HEK293 (cell line): ENCODE data around the gene ZNF541.
A peak's percentile ranks its signal among the peaks of the same experiment; 100 is the strongest.

Source experiments
- CTCF ChIA-PET: fragments of 350-600 bp; formaldehyde crosslinking; extraction: SDS; loops from one replicate; lab custom pipeline; 2021; ENCODE audit warnings: antibody characterized with exemption; lab: Yijun Ruan, JAX
- POLR2A ChIA-PET: fragments of 300-600 bp; formaldehyde crosslinking; extraction: SDS; loops from one replicate; lab custom pipeline; 2020; ENCODE audit warnings: antibody characterized with exemption, inconsistent platforms; lab: Yijun Ruan, JAX
- H3K27ac ChIP-seq: fragments of 200-500 bp; sonication (Bioruptor generic); 2 replicates; pipeline ENCODE4 v1.5.1; 2014; ENCODE audit warnings: low read depth, low read length, control low read depth, inconsistent platforms; ENCODE audit errors: extremely low read depth
- H3K36me3 ChIP-seq, 2 experiments: fragments of 200-500 bp in 1 of 2; sonication (Bioruptor generic) in 1 of 2; 1 replicate in 1 of 2; 2 replicates in 1 of 2; pipeline ENCODE4 v1.5.1; 2014 to 2017; ENCODE audit warnings: inconsistent platforms in 2 of 2, low read length in 2 of 2; ENCODE audit not compliant: control insufficient read depth in 2 of 2, insufficient read depth in 1 of 2
- H3K4me1 ChIP-seq: fragments of 200-500 bp; sonication (Bioruptor generic); 2 replicates; pipeline ENCODE4 v1.5.1; 2014; ENCODE audit warnings: mild to moderate bottlenecking, low read length, inconsistent platforms; ENCODE audit not compliant: control insufficient read depth, insufficient read depth
- H3K4me3 ChIP-seq: 2 replicates; pipeline ENCODE4 v1.5.1; 2011; ENCODE audit warnings: low read depth, mild to moderate bottlenecking, control low read depth, low read length, moderate library complexity
- H3K9me3 ChIP-seq: fragments of 200-500 bp; sonication (Bioruptor generic); 2 replicates; pipeline ENCODE4 v1.5.1; 2014; ENCODE audit warnings: low read depth, low read length, inconsistent platforms; ENCODE audit not compliant: control insufficient read depth, insufficient read depth
- BCL11A ChIP-seq: fragments of 450-650 bp; formaldehyde crosslinking; IDR thresholded peaks from 2 replicates; pipeline ENCODE4 v1.5.1; 2016; ENCODE audit warnings: low read depth, missing biosample characterization, missing genetic modification characterization
- BCL6B ChIP-seq: fragments of 450-650 bp; formaldehyde crosslinking; IDR thresholded peaks from 2 replicates; pipeline ENCODE4 v1.5.1; 2017; ENCODE audit warnings: missing biosample characterization, missing genetic modification characterization
- GLI4 ChIP-seq: fragments of 450-650 bp; formaldehyde crosslinking; IDR thresholded peaks from 2 replicates; pipeline ENCODE4 v1.5.1; 2016; ENCODE audit warnings: missing biosample characterization, missing genetic modification characterization
- HOXA7 ChIP-seq: sonication (generic); formaldehyde crosslinking; IDR thresholded peaks from 2 replicates; pipeline ENCODE4 v1.8.1; 2022; ENCODE audit warnings: missing genetic modification reagents, borderline replicate concordance
- INSM2 ChIP-seq: fragments of 450-650 bp; formaldehyde crosslinking; IDR thresholded peaks from 2 replicates; pipeline ENCODE4 v1.5.1; 2016; ENCODE audit warnings: missing biosample characterization, missing genetic modification characterization
- KLF10 ChIP-seq: fragments of 450-650 bp; IDR thresholded peaks from 2 replicates; pipeline ENCODE4 v1.5.1; 2018; ENCODE audit warnings: missing biosample characterization, mild to moderate bottlenecking, missing genetic modification characterization
- MYNN ChIP-seq: fragments of 450-650 bp; formaldehyde crosslinking; IDR thresholded peaks from 2 replicates; pipeline ENCODE4 v1.5.1; 2016; ENCODE audit warnings: missing biosample characterization, missing genetic modification characterization, borderline replicate concordance
- PRDM2 ChIP-seq: fragments of 450-650 bp; formaldehyde crosslinking; IDR thresholded peaks from 2 replicates; pipeline ENCODE4 v1.5.1; 2016; ENCODE audit warnings: missing biosample characterization, missing genetic modification characterization, borderline replicate concordance
- SP2 ChIP-seq: fragments of 450-650 bp; formaldehyde crosslinking; IDR thresholded peaks from 2 replicates; pipeline ENCODE4 v1.5.1; 2016; ENCODE audit warnings: missing biosample characterization, missing genetic modification characterization
- ZBTB44 ChIP-seq: fragments of 450-650 bp; IDR thresholded peaks from 2 replicates; pipeline ENCODE4 v1.5.1; 2018; ENCODE audit warnings: missing biosample characterization, mild to moderate bottlenecking, missing genetic modification characterization
- ZFP69B ChIP-seq: fragments of 450-650 bp; formaldehyde crosslinking; IDR thresholded peaks from 2 replicates; pipeline ENCODE4 v1.5.1; 2016; ENCODE audit warnings: missing biosample characterization, missing genetic modification characterization
- ZNF114 ChIP-seq: fragments of 450-650 bp; formaldehyde crosslinking; IDR thresholded peaks from 2 replicates; pipeline ENCODE4 v1.5.0; 2017; ENCODE audit warnings: missing biosample characterization, missing genetic modification characterization
- ZNF121 ChIP-seq: fragments of 450-650 bp; formaldehyde crosslinking; IDR thresholded peaks from 2 replicates; pipeline ENCODE4 v1.5.1; 2016; ENCODE audit warnings: missing biosample characterization, missing genetic modification characterization
- ZNF146 ChIP-seq: fragments of 450-650 bp; formaldehyde crosslinking; IDR thresholded peaks from 2 replicates; pipeline ENCODE4 v1.5.1; 2016; ENCODE audit warnings: missing biosample characterization, missing genetic modification characterization
- ZNF184 ChIP-seq: fragments of 450-650 bp; IDR thresholded peaks from 2 replicates; pipeline ENCODE4 v1.5.1; 2018; ENCODE audit warnings: missing biosample characterization, mild to moderate bottlenecking, missing genetic modification characterization
- ZNF248 ChIP-seq: fragments of 450-650 bp; formaldehyde crosslinking; IDR thresholded peaks from 2 replicates; pipeline ENCODE4 v1.5.1; 2017; ENCODE audit warnings: missing biosample characterization, missing genetic modification characterization
- ZNF266 ChIP-seq: fragments of 450-650 bp; formaldehyde crosslinking; IDR thresholded peaks from 2 replicates; pipeline ENCODE4 v1.5.1; 2016; ENCODE audit warnings: missing biosample characterization, missing genetic modification characterization, low read depth
- ZNF341 ChIP-seq: fragments of 450-650 bp; formaldehyde crosslinking; IDR thresholded peaks from 2 replicates; pipeline ENCODE4; 2016; ENCODE audit warnings: low read depth, missing biosample characterization, missing genetic modification characterization
- ZNF416 ChIP-seq: fragments of 450-650 bp; formaldehyde crosslinking; IDR thresholded peaks from 2 replicates; pipeline ENCODE4 v1.5.1; 2016; ENCODE audit warnings: missing biosample characterization, missing genetic modification characterization
- ZNF555 ChIP-seq: fragments of 450-650 bp; formaldehyde crosslinking; conservative IDR thresholded peaks from 2 replicates; pipeline ENCODE4 v1.5.1; 2017; ENCODE audit warnings: missing biosample characterization, mild to moderate bottlenecking, missing genetic modification characterization, inconsistent platforms
- ZNF561 ChIP-seq: fragments of 450-650 bp; IDR thresholded peaks from 2 replicates; pipeline ENCODE4 v1.5.1; 2018; ENCODE audit warnings: missing biosample characterization, missing genetic modification characterization, borderline replicate concordance
- ZNF645 ChIP-seq: fragments of 450-650 bp; formaldehyde crosslinking; IDR thresholded peaks from 2 replicates; pipeline ENCODE4; 2016; ENCODE audit warnings: missing biosample characterization, missing genetic modification characterization
- ZNF707 ChIP-seq: fragments of 450-650 bp; formaldehyde crosslinking; IDR thresholded peaks from 2 replicates; pipeline ENCODE4 v1.5.1; 2016; ENCODE audit warnings: missing biosample characterization, missing genetic modification characterization
- ZSCAN5A ChIP-seq: fragments of 450-650 bp; formaldehyde crosslinking; IDR thresholded peaks from 2 replicates; pipeline ENCODE4 v1.5.1; 2016; ENCODE audit warnings: missing biosample characterization, missing genetic modification characterization

Gene ZNF541

GRCh38 chr19:47598407-47599349 is 25.7 kb upstream of the ZNF541 start (continued):
- TF ChIP-seq BCL11A (tag by site-specific recombination): no peak; the same call in 1 of the 2 replicates
- TF ChIP-seq ZFP69B (tag by site-specific recombination): peak; percentile 98
- TF ChIP-seq ZNF707 (tag by site-specific recombination): no peak
- no peak for TF ChIP-seq ZSCAN5A (tag by site-specific recombination)
- no peak for TF ChIP-seq ZNF341 (tag by site-specific recombination)
- TF ChIP-seq BCL6B: no peak
- no peak for TF ChIP-seq ZNF645 (tag by site-specific recombination)
- TF ChIP-seq GLI4 (tag by site-specific recombination): no peak
- TF ChIP-seq ZNF266 (tag by site-specific recombination): no peak
- no peak for TF ChIP-seq ZNF146 (tag by site-specific recombination)
- TF ChIP-seq INSM2: 0 out of 2 replicates have a peak, but pooled peaks have one; percentile 36
- TF ChIP-seq ZNF561: 0 out of 2 replicates have a peak, but pooled peaks have one; percentile 11
- TF ChIP-seq SP2: no peak
- TF ChIP-seq MYNN (tag by site-specific recombination): no peak
- TF ChIP-seq HOXA7: no peak
- TF ChIP-seq ZNF248 (tag by site-specific recombination): no peak
- TF ChIP-seq KLF10 (tag by site-specific recombination): peak; percentile 87
- no peak for TF ChIP-seq ZNF184 (tag by site-specific recombination)
- TF ChIP-seq, all 188 proteins: peak for 38

GRCh38 chr19:47595944-47596343 is 23.0 kb upstream of the ZNF541 start:
- peaks cover 11% of the 10 kb centered on the region for H3K4me1 ChIP-seq
- H3K27ac ChIP-seq: no peak overlapping the region
- H3K4me3 ChIP-seq: no peak overlapping the region
- H3K9me3 ChIP-seq: no peaks in the 10 kb centered on the region
- CTCF ChIA-PET: no interaction called here
- H3K36me3 ChIP-seq: no peaks in the 10 kb centered on the region
- POLR2A ChIA-PET: no interaction called here
- TF ChIP-seq ZNF114 (tag by site-specific recombination) (no peak), ZNF555 (tag by site-specific recombination) (no peak), ZNF121 (no peak), PRDM2 (tag by site-specific recombination) (no peak), ZNF416 (tag by site-specific recombination) (no peak), ZBTB44 (tag by site-specific recombination) (no peak)
